Activated CD4-positive, alpha-beta T cell treated with anti-CD3 and anti-CD28 coated beads, Interleukin-2, amount 50 U/mL, for 24 hours (primary cell): ENCODE data around the gene SLC27A5.
A peak's percentile ranks its signal among the peaks of the same experiment; 100 is the strongest.

Experiments used
- DNase-seq, 2 donors: peaks; one replicate each; pipeline ENCODE4 v3.0.0-alpha.2; 2020; ENCODE audit warnings: low read depth in 1 of 2, low spot score in 1 of 2

SLC27A5 gene

GRCh38 chr19:58511353-58512208 lies at the start of gene SLC27A5:
Gene SLC27A5 (minus strand): TSS chr19:58511992. CDS start chr19:58511955, 37 bp downstream.
- no peak for DNase-seq

- DNase-seq: no peak
Measured at GRCh38 chr19:58560921-58561320, 49.1 kb upstream of the SLC27A5 start.

GRCh38 chr19:58560007-58560887 lies 48.5 kb upstream of the SLC27A5 start:
- no peak for DNase-seq

- peak in 1 of 2 donors; percentile 72 for DNase-seq
Measured at GRCh38 chr19:58559275-58560006, 47.6 kb upstream of the SLC27A5 start.

- peak; percentile 96 to 99 for DNase-seq
Measured at GRCh38 chr19:58558623-58559274, 47.0 kb upstream of the SLC27A5 start.

GRCh38 chr19:58558066-58558622 lies 46.4 kb upstream of the SLC27A5 start, which contains the start of gene UBE2M:
Gene UBE2M (minus strand): TSS chr19:58558611. CDS start chr19:58558381, 230 bp downstream.
- DNase-seq: no peak

GRCh38 chr19:58557221-58558065 lies 45.7 kb upstream of the SLC27A5 start:
- DNase-seq: no peak

- DNase-seq: no peak
Measured at GRCh38 chr19:58556622-58557220, 44.9 kb upstream of the SLC27A5 start.

- no peak for DNase-seq
Measured at GRCh38 chr19:58555920-58556621, 44.3 kb upstream of the SLC27A5 start.

GRCh38 chr19:58555369-58555885 lies 43.6 kb upstream of the SLC27A5 start:
- DNase-seq: no peak

- DNase-seq: peak; percentile 96 to 98
Measured at GRCh38 chr19:58554494-58555368, 42.9 kb upstream of the SLC27A5 start, which contains the start of gene CHMP2A. Gene CHMP2A (minus strand): TSS chr19:58555105. CDS start chr19:58554212, 893 bp downstream.

GRCh38 chr19:58553799-58554493 lies 42.2 kb upstream of the SLC27A5 start:
- DNase-seq: no peak

GRCh38 chr19:58552655-58553054 lies 40.9 kb upstream of the SLC27A5 start:
- no peak for DNase-seq

GRCh38 chr19:58551577-58552471 lies 40.0 kb upstream of the SLC27A5 start:
- DNase-seq: no peak

- no peak for DNase-seq
Measured at GRCh38 chr19:58551123-58551497, 39.3 kb upstream of the SLC27A5 start.
